IPS-NIHi7 (cell line): ENCODE results near the gene MDC1.
"Not testable (repeated sequence)": the region's sequence is repeated elsewhere in the genome, so short reads cannot be mapped to it uniquely, and the experiment has no call there.

Source experiments
- DNase-seq: peaks from one replicate; pipeline ENCODE4 v3.0.0; 2012; ENCODE audit warnings: mixed read lengths; ENCODE audit errors: extremely low spot score

The MDC1 gene

DNA sequence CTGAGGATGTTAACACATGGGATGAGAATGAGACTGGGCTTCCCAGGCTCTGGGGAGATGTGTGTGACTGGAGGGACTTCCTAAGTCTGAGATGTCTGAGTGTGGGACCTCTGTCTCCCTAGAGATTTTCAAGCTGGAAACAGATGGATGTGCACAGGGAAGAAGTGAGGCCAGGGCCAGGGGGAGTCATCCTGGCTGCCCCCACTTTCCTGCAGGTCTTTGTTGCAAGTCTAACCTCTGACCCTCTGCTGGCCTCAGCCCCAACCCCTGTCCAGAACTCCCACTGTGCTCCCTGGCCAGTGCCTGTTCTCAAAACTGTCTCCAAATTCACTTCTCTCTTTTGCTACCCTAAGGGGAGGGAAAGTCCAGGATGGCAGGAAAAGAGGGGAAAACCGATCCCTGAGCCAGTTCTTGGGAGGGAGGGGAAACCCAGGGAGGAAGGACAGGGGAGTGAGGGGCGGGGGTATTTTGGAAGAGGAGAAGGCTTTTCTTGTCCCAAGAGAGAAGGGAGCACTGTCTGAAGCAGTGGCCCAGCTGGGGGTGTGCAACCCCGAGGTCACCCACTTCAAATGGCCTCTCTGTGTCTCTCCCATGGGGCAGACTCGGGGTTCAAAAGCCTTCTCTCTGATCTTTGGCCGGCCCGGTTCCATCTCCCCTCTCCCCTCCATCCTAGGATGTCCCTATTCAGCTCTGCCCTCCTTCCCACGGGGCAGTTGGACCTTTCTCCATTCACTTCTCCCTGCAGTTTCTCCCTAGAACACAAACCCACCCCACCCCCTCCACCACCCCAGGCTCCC is 33.7 kb downstream of the MDC1 start:
- no peak for DNase-seq

DNA sequence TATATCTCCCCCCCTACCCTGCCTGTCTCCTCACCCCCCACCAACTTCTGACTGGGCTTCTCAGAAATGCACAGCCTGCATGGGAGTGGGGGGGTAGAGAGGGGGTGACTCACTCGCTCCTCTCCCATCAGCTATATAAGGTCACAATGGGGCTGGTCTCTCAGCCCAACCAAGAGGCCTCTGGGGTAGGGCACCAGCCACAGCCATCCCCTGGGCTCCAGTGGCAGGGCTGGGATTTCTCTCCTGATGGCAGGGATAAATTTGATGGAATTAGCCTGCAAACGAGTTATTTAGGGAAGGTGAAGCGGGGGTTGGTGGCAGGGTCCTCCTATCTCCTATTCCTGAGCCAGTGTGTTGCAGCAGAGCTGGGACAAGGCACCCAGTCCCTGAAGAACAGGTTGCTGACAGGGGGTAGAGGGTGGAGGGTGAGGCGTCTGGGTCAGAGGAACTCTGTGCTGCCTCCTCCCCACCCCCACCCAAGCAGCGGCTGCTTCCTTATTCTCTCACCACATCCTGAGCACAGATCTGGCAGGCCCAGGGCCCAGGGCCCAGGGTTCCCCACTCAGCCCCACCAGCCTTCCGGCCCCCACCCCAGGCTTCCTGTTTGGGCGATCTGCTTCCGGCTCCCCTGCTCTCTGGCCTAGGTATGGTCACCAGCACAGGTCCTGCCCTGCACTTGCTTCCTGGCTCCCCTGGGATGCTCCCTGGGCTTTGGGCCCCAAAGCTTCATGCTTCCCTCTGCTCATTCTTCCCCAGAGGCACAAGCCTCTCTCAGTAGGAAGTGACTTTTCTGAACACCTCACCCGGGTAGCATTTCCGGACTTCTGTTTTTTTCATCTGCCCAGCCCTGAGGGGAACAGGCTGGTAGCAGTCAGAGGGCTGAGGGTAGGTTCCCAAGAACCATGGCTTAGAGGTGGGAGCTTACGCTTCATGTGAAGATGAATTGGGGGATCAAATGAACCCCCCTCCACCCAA is 34.7 kb downstream of the MDC1 start:
- DNase-seq: peak; percentile 61

DNA sequence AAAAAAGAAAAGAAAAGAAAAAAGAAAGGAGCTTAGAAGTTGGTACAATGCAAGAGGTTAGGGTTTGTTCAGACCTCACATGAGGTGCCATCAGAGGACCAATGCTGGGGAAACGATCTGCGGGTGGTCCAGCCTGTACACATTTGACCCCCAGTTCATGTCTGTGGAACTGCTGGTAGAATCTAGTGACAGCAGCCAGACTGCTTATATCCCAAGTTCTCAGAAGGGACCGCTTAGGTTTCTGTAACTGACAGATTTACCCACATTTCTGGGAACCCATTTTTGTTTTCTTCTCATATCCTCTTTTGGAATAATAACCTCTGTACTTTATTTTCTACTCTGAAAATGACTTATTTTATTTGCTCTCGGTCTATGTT is 35.3 kb downstream of the MDC1 start:
- no peak for DNase-seq

DNA sequence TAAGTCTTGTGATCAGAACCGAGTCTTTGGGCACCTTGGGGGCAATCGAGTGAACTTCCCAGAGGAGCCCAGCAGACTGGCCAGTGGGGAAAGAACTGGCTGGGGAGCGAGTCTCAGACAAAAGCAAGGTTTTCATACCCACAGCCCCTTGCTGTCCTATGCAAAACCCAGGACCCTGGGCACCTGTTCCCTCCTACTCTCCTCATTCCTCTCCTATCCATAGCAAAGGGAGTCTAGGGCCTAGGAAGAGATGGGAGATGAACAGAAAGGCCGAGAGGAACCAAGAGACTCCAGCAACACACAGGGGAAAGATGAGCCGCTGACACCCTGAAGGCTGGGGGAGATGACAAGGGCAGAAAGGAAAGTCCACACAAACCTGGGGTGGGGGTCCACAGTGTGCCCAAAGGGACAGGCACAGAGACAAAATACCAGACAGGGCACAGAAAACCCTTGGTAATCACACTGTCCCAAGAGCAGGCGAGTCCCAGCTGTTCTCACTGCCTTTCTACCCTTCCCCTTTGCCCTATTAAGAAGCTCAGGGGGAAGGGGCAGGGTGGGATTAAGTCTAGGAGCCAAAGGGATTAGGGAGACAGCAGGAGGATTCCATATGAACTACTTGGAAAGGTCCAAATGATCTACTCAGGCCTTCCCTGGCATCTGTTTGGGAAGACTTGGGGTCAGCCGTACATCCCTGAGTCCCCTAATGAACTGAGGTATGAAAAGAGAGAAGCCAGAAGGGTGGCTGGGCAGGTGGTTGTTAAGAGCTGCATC is 37.1 kb downstream of the MDC1 start:
- no peak for DNase-seq

DNA sequence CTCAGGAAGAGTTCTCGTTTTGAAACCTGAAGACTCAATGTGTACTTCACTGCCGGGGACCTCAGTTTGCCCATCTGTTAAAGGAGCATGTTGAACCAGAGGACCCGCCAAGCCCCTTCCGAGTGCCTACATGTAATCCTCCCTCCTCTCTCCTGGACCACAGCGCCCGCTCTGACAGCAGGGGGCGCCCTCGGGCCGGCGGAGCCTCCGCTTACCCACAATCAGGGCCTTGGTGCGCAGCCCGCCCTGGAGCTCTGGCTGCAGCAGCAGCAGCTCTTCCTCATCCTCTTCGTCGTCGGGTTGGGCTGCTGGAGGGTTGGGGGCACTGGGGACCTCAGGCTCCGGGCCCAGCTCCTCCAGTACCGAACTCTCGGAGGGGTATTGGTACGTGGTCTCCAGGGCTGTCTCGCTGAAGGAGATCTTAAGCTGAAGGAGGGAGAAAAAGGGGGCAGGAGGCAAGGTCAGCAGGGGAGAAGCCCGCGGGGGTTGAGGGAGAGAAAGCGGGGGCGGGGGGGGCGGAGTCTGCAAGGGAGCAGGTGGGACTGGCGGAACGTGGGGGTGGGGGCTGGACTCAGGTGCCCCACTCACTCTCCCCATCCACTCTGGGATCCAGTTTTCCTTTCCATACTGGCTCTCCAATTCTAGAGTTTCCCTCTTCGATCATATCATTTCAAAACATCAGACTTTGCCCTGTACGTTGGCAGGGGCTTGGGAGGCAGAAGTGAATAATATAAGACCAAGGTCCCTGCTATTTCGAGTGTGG is 37.9 kb downstream of the MDC1 start:
- peak; percentile 88 for DNase-seq

DNA sequence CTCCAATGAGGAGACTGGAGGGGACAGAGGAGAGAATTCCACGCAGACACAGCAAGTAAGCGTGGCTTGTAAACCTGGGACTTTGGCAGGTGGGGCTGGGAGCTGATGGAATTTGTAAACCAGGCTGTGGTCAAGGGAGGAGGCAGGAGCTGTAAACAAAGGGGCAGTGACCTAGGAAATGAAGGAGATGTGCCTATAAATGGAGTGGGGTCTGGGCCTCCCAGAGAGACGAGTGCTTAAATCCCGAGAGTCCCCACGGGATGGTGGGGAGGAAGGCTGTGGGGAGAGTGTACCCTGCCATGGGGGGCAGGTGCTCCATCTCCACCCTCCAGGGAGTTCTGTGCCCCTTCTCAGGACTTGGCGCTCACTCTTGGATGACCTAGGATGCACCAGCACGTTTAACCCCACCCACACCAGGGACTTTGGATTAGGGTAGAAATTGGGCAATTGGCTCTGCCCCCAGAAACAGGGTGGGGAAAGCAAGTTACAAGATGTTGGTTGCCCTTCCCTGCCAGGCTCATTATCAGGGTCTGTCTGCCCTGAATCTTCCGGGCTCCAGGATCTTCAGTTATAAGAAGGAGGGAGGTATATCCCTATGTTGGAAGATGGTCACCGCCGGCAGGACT is 40.3 kb downstream of the MDC1 start:
- no peak for DNase-seq

DNA sequence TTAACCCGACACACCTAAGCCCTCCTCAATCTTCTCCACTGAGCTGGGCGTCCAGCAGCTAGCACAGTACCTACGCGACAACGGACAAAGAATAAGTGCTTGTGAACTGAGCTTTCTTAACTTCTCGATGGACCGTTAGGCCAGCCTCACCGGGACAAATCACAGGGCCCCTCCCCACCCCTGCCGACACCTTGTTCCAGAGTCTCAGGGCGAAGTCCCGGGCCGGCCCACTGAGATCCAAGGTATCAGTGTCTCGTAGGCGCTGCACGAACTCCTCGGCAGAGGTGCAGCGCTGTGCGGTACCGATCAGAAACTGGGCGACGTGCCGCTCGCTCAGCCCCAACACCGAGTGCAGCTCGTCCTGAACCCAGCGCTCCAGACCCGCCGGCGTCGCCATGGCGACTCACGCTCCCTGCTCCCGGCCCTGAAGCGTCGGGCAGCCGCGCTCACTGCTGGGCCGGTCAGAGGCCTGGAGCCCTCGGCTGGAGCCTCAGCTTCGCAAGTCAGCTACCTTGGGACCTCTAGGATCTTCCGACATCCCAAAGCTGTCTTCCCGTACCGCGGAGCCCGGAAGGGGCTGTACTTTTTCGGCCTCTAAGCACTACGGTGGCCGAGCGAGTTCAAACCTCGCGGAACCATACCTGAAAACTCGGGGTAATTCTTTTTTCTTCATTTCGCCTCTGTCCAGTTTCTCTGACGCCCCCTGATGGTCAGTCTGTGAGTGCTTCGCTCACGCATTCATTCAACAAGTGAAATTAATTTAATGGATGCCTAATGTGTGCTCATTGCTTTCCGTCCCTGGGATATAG is 44.4 kb downstream of the MDC1 start, which contains the start of gene DHX16:
Gene DHX16 (minus strand): TSS at position 562 of the 809 bp plus-strand sequence. CDS start 165 bp downstream, at position 397.
- peak; percentile 89 for DNase-seq

DNA sequence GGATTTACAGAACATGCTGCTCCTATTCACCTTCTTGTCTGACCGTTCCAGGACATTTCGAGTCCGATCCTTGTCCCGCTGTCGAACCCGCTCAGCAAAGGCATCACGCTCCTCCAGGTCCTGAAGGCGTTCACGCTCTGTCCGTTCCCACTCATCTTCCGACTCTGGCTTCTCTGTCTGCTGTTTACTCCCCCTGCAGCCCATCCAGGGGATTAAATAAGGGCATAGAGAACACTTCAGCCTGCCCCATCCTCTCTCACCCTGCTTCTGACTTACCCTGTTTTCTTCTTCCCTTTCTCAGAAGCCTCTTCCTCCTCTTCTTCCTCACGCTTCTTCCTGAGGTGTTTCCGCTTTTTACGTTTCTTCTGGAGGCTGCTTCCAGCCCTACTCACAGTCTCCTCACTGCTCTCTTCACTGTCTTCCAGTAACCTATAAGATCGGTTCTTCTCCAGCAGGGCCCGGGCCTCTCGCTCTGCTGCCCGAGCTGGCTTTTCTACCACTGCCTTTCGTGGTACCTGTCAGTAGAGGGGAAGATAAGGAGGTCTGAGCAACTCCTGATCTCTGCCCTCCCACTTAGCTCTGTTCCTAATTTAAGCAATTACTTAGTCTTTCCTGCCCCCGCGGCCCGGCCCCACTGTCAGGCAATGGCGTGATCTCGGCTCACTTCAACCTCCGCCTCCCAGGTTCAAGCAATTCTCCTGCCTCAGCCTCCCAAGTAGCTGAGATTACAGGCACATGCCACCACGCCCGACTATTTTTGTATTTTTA is 46.1 kb downstream of the MDC1 start:
- DNase-seq: no peak

DNA sequence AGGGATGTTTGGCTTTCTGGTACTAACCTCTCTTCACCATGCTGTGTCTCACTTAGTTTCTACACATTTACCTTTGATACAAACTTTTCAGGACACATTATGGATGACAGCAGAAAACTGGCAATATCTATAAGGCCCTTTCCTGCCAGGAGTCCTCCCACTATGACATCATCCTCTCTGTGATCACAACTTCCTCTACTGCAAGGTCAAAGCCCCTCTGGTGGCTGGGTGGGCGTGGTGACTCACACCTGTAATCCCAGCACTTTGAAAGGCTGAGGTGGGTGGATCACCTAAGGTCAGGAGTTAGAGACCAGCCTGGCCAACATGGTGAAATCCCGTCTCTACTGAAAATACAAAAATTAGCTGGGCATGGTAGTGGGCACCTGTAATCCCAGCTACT is 50.8 kb downstream of the MDC1 start:
- DNase-seq: not testable (repeated sequence)

DNA sequence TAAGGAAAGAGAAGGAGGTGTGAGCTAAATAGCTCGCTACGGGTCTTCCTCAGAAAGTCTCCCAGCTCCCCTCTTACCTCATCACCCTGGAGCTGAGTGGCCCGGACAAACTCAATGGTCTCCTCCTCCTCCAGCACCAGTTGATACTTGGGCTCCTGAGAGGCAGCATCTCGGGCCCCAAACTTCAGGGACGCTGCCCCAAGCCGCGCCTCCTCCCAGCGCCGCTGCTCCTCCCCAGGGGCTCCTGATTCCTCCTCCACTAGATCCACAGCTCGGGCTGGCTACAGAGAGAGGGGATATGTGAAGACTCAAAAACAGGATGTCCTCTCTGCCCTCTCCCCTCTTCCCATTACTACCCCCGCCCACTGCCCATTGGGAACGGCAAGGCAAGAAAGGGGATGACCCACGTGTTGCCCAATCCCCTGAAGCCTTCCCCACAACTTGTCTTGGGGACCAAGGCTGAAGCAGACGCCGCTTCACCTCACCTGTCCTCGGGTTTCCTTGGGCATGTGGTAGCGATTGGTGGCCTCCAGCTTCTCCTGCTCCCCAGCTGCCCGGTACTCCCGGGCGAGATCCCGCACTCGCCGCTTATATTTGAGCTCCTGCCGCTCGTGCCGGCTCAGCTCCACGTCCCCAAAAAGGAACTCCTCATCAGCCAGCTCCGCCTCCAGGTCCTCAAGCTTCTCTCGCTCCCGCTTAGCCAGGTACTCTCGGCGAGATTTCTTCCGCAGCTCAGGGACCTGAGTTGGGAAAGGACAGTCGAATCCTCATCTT is 51.9 kb downstream of the MDC1 start:
- no peak for DNase-seq

DNA sequence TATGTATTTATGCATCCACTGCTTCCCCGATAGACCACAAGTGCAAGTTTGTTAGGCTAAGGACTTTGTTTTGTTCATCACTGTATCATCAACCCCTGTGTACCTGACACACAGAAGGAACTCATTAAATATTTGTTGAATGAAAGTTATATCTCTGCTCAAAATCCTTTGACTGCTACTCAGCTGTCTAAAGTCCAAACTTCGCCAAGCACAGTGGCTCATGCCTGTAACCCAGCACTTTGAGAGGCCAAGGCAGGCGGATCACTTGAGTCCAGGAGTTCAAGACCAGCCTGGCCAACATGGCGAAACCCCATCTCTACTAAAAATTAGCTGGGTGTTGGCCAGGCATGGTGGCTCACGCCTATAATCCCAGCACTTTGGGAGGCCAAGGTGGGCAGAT is 59.2 kb downstream of the MDC1 start:
- DNase-seq: not testable (repeated sequence)

DNA sequence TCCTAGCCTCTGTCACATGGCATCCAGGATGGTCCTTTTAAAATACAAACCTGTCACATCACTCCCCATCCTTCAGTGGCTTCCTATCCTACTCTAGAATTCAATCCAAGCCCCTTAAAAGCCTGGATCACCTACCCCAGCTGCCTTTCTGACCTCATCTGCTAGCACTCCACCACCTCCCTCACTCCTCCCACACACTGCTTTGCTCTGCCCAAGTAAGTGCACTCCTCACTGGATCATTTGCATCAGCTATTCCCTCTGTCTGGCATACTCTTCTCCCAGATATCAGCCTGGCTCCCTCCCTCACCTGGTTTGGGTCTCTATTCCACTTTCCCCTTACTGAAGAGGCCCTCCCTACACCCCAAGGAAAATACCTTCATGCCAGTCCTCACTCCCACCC is 59.6 kb downstream of the MDC1 start:
- DNase-seq: no peak

DNA sequence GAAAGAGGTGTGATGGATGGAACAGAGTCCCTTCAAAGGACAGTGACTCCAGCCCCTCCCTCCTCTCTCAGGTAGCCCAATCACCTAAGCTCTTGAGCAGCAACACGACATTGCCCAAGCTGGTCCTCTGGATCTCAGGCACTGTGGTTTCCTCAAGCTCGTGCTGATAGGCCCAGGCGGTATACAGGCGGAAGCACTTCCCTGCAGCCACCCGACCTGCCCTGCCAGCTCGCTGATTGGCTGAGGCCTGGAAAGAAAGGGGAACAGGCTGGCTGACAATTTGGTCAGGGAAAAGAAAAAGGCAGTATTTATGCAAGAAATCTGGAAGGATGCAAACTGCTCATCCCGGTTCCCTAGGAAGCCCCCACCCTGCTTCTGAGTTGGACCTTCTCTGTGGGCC is 60.6 kb downstream of the MDC1 start:
- DNase-seq: no peak

DNA sequence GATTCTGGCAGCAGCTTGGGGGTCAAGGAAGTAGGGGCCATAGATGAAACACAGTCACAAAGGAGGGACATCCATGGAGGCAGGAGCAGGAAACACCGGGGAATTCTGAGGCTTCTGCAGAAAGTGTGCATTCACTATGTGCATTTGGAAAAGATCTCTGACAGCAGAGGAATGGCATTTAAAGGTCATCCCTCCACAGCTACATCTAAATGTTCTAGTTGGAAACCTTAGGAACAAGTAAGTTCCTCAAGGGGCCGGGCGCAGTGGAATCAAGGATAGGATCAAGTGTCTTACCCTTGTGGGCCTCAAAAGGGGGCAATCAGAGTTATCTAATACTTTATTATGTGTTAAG is 61.4 kb downstream of the MDC1 start:
- no peak for DNase-seq

DNA sequence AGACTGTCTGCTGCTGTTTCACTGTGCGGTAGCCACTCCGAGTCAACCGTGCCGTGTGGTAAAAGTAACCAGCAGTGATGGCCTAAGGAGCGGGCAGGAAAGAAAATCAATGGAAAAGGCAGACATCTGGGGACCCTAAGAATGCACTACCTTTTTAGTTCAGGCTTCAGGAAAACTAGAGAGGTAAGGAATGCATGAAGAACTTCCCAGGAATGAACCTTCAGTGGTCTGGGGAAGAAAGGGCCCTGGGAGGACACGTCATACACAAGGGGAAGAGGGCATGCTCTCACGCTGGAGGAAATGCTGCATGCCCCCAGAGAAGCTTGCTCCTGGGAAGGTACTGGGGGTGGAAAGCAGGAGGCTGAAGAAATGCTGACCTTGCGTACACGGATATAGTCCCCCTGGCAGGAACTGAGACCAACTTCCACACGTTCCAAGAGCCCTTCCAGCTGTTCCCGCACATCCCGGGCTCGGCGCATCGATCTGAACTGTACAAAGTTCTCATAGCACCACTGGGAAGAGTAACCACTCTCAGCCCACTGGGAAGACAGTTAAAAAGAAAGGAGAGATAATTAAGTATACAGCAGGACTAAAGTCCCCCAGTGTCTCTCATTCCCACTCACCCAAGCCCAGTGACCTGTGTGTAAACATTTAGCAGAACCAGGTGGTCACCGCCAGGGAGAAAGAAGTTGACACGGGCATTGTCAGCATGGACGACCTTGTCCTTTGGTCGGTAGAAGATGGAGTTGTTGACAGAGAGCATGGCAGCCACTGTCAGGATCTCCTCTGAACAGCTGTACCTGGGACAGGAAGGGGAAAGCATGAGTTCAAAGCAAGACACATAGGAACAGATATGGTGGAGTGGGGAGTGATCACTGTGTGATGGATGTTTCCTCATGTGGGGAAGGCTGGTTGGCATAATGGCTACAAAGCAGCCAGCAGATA is 62.0 kb downstream of the MDC1 start:
- DNase-seq: no peak

DNA sequence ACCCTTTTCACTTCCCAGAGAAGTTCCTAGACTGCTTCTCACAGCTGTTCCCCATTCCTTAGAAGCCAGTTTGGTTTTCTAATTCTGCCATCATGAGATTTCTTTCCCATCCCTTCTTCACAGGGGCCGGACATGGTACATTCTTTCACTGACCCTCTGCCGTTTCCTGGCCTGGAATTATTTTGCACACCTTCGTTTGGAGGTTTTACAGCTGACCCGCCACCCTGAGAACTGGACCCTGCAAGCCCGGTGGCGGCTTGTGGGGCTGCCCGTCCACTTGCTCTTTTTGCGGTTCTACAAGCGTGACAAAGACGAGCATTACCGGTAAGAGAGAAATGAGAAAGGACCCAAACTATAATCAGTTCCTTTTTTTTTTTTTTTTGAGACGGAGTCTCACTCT is 65.9 kb downstream of the MDC1 start:
- no peak for DNase-seq
